ENCODE results near the gene ABL2. TPM values are rescaled to one million over a fixed set of nuclear protein-coding genes. Genes with fewer than 3 reads are reported as not detected.

The ABL2 gene
- total and polyA plus RNA-seq, 9 of the 15 experiments (the other 6 are each of a cell fraction or from before 2014, with no cell fraction given), result 1.4 to 15.0 (median 8.6) TPM

- peak; percentile 77 to 90; a peak in 3 of 4 replicates for TF ChIP-seq UBTF (IDR thresholded peaks at IDR 0.05; ENCODE audit: borderline replicate concordance in 1 of 2, low read depth in 2 of 2, low read length in 2 of 2)
- TF ChIP-seq NFIC (IDR thresholded peaks at IDR 0.05), result 0 out of 2 replicates have a peak, but pooled peaks have one; percentile 17
- peak; percentile 70 for TF ChIP-seq ATF7 (IDR thresholded peaks at IDR 0.05)
- TF ChIP-seq PTRF (tag; IDR thresholded peaks at IDR 0.05), result no peak
- TF ChIP-seq RAD51 (IDR thresholded peaks at IDR 0.05; ENCODE audit: borderline replicate concordance, low read depth), result peak; percentile 95
- peak; percentile 97 for TF ChIP-seq USF2 (CRISPR knock-in tag; IDR thresholded peaks at IDR 0.05)
- no peak; the same call in 1 of the 2 replicates for TF ChIP-seq NBN (IDR thresholded peaks at IDR 0.05; ENCODE audit: low read depth)
- TF ChIP-seq DMBX1 (CRISPR knock-in tag; IDR thresholded peaks at IDR 0.05; ENCODE audit: borderline replicate concordance), result no peak
- no peak for TF ChIP-seq TAF15 (IDR thresholded peaks at IDR 0.05; ENCODE audit: low read depth, low read length)
- no peak for TF ChIP-seq ZZZ3 (IDR thresholded peaks at IDR 0.05)
- TF ChIP-seq TBL1XR1 (IDR thresholded peaks at IDR 0.05; ENCODE audit: low read length in 2 of 2), result no peak
- TF ChIP-seq, protein P1, sequence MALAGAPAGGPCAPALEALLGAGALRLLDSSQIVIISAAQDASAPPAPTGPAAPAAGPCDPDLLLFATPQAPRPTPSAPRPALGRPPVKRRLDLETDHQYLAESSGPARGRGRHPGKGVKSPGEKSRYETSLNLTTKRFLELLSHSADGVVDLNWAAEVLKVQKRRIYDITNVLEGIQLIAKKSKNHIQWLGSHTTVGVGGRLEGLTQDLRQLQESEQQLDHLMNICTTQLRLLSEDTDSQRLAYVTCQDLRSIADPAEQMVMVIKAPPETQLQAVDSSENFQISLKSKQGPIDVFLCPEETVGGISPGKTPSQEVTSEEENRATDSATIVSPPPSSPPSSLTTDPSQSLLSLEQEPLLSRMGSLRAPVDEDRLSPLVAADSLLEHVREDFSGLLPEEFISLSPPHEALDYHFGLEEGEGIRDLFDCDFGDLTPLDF (CRISPR knock-in tag; IDR thresholded peaks at IDR 0.05), result peak; percentile 83
- TF ChIP-seq MED1 (CRISPR knock-in tag; IDR thresholded peaks at IDR 0.05; ENCODE audit: borderline replicate concordance), result no peak
- TF ChIP-seq NRF1 (conservative IDR thresholded peaks at IDR 0.05 in 1 of 2, IDR thresholded peaks at IDR 0.05 in 1 of 2), result peak; percentile 80 to 85
- TF ChIP-seq ZNF436 (CRISPR knock-in tag; IDR thresholded peaks at IDR 0.05), result no peak
- TF ChIP-seq POLR2AphosphoS2 (IDR thresholded peaks at IDR 0.05; ENCODE audit: low read length), result no peak
- TF ChIP-seq, protein P2, sequence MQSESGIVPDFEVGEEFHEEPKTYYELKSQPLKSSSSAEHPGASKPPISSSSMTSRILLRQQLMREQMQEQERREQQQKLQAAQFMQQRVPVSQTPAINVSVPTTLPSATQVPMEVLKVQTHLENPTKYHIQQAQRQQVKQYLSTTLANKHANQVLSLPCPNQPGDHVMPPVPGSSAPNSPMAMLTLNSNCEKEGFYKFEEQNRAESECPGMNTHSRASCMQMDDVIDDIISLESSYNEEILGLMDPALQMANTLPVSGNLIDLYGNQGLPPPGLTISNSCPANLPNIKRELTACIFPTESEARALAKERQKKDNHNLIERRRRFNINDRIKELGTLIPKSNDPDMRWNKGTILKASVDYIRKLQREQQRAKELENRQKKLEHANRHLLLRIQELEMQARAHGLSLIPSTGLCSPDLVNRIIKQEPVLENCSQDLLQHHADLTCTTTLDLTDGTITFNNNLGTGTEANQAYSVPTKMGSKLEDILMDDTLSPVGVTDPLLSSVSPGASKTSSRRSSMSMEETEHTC (IDR thresholded peaks at IDR 0.05), result peak; percentile 53; the same call in 1 of the 2 replicates
Observed at GRCh38 chr1:179081687-179082332, 147.7 kb downstream of the ABL2 start, which contains the start of gene TOR3A (continued).
